Measurements from ENCODE around the gene HS2ST1. TPM values are rescaled to one million over a fixed set of nuclear protein-coding genes. Genes with fewer than 3 reads are reported as not detected.

The HS2ST1 gene
- total RNA-seq, 2 donors from 2014 or later: 11.5 to 11.7 TPM

DNA sequence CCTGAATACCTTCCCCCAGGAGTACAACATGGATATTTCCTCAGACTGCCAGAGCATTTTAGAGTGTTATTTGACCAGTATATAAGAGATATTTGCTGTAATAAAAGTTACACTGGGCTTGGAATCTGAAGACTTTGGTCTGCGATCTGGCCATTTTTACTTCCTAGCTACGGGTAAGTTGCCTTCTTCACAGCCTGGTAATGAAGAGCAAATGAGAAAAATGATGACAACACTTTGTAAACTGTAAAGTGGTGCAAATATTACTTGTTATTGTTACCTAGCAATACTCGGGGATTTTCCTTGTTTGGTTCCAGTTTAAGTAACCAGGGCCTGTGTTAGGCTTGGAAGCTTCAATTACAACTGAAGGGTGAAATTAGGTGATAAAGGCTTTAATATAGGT is 233.4 kb downstream of the HS2ST1 start:
- intact Hi-C loops (cut with DNase I): no loop called here
- no peak overlapping the region for H3K27ac ChIP-seq
- 80% methylated on average over 3 of the region's 3 CpGs for WGBS
- H3K9me3 ChIP-seq: no peaks in the 10 kb centered on the region
- no peaks in the 10 kb centered on the region for H3K36me3 ChIP-seq
- H3K4me1 ChIP-seq (replicated peaks): no peaks in the 10 kb centered on the region
- TF ChIP-seq POLR2AphosphoS5 (IDR thresholded peaks at IDR 0.05) (no peak), POLR2A (IDR thresholded peaks at IDR 0.05) (no peak), CTCF (IDR thresholded peaks at IDR 0.05) (no peak)
- no peak for DNase-seq (ENCODE audit: low spot score)
- H3K27me3 ChIP-seq (replicated peaks; ENCODE audit: insufficient read depth): no peaks in the 10 kb centered on the region
- H3K4me3 ChIP-seq: no peak overlapping the region

DNA sequence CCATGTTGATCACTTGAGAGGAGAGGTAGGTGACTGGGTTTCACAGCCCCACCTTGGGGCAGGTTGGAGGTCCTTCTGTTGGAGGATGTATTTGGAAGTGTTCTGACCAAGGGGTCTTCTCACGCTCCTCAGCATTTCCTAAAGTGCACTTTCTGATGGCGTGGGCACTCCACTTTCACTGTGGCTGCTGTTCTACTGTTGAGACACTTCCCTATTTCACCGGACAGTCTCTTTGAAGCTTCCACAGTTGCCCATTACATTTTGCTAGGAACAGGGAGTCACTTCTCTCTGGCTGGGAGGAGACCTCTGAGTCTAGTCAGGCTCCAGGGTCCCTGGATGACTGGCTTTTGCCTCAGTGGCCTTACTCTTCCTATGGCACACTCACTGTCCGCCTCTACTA is 234.2 kb downstream of the HS2ST1 start:
- H3K27me3 ChIP-seq (replicated peaks; ENCODE audit: insufficient read depth): no peaks in the 10 kb centered on the region
- no peaks in the 10 kb centered on the region for H3K36me3 ChIP-seq
- H3K4me1 ChIP-seq (replicated peaks): no peaks in the 10 kb centered on the region
- TF ChIP-seq POLR2AphosphoS5 (IDR thresholded peaks at IDR 0.05) (no peak), CTCF (IDR thresholded peaks at IDR 0.05) (no peak), POLR2A (IDR thresholded peaks at IDR 0.05) (no peak)
- intact Hi-C loops (cut with DNase I): no loop called here
- H3K4me3 ChIP-seq: no peak overlapping the region
- H3K27ac ChIP-seq: peak overlapping the region in 1 of 2 donors; percentile 20
- DNase-seq (ENCODE audit: low spot score): no peak
- no peaks in the 10 kb centered on the region for H3K9me3 ChIP-seq
- 83% methylated on average over 4 of the region's 4 CpGs for WGBS

DNA sequence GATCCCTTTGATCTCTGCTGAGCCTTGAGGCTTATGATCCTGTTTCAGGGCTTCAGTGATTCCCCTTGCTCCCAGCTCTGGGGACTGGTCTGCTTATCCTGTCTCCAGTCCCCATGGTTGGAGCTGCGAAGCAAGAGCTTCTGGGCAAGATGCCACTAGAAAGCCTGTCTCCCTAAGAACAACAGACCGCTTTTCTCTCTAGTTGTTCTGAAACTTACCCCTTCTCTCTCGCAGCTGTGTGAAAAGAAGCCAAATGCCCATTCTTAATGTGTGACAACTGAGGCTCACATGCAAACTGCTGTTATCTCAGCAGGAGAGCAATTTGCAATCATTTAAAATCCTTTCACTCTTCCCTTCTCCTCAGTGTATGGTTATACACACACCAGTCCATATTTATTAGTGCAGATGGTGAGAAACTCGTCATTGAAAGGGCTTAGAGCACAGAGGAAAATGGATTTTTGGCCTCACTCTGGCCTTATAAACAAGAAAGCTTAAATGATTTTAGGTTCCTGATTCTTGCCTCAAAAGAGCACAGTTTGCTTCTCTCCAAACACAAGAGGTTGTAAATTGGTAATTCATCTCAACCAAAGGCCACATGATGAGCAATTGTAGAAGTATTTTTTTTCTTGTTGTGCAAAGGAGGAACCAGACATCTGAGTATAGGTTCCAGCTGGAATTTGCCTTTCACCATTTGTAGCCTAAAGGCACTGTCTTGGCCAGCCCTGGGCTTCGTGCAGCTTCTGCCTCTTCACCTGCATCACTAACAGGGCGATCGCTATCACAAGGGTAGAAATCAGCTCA is 235.0 kb downstream of the HS2ST1 start:
- no peaks in the 10 kb centered on the region for H3K27me3 ChIP-seq (replicated peaks; ENCODE audit: insufficient read depth)
- no peaks in the 10 kb centered on the region for H3K4me1 ChIP-seq (replicated peaks)
- WGBS: 39% methylated on average over 7 of the region's 7 CpGs
- no peaks in the 10 kb centered on the region for H3K36me3 ChIP-seq
- intact Hi-C loops (cut with DNase I): loop anchor here (10.0 kb wide), 1 partner anchor 805 kb away; no protein-coding TSS in a partner anchor
- TF ChIP-seq POLR2A (IDR thresholded peaks at IDR 0.05) (no peak), POLR2AphosphoS5 (IDR thresholded peaks at IDR 0.05) (no peak), CTCF (IDR thresholded peaks at IDR 0.05) (no peak)
- H3K27ac ChIP-seq: peak overlapping the region in 1 of 2 donors; percentile 20
- DNase-seq (ENCODE audit: low spot score): no peak
- H3K9me3 ChIP-seq: no peaks in the 10 kb centered on the region
- H3K4me3 ChIP-seq: no peak overlapping the region

- Histone ChIP-seq H3K9me3 (no peaks in the 10 kb centered on the region), H3K4me3 (no peak overlapping the region), H3K36me3 (no peaks in the 10 kb centered on the region), H3K27ac (no peak overlapping the region), H3K4me1 (replicated peaks) (no peaks in the 10 kb centered on the region), H3K27me3 (replicated peaks; ENCODE audit: insufficient read depth) (no peaks in the 10 kb centered on the region)
- 48% methylated on average over 1 of the region's 1 CpG for WGBS
- intact Hi-C loops (cut with DNase I): loop anchor here (10.0 kb wide), 1 partner anchor 805 kb away; no protein-coding TSS in a partner anchor
- DNase-seq (ENCODE audit: low spot score): no peak
- no peak for TF ChIP-seq POLR2AphosphoS5 (IDR thresholded peaks at IDR 0.05)
These were observed 235.7 kb downstream of the HS2ST1 start for GRCh38 chr1:87150143-87150542.

DNA sequence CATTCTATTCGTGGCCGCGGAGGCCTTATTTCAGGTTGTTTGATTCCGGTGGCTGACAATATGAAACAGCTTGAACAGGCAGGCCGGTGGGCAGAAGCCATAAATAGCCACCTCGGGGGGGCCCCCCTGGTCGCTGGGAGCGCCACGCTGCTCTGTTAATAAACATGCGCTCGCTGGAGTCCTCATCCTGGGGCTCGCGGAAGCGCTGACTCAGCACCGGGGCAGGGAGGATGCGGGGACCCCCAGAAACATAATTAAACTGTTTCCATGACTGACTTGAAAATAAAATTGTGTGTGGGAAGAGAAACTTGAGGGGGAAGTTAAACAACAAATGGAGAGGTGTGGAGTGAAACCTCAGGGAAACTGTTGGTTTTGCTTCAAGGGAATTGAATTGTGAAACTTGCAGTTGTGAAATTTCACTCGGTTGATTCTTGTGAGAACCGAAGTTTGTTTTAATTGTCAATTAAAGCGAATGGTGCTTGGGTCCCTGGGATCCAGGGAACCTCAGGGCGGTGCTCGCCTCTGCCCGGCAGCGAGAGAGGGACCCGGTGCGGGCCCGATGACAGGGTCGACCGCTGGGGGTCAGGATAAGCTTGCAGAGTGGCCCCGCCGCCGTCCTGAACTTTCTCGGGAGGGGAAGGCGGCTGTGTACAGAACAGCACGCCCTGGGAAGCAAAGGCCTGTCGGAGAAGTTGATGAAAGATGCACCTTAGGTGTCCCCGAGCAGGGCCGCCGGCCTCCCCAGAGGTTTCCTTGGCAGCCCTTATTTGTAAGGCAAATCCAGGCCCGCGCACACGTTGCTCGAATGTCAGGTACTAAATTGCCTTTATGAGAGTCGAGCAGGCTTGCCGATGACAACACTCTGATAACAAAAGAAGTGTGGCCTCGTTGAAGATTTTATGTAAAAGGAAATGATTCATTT is 237.3 kb downstream of the HS2ST1 start:
- Histone ChIP-seq H3K27ac (peak overlapping the region in 1 of 2 donors; percentile 43), H3K27me3 (replicated peaks; ENCODE audit: insufficient read depth) (no peaks in the 10 kb centered on the region), H3K4me3 (no peak overlapping the region), H3K9me3 (no peaks in the 10 kb centered on the region), H3K4me1 (replicated peaks) (no peaks in the 10 kb centered on the region), H3K36me3 (no peaks in the 10 kb centered on the region)
- no peak for TF ChIP-seq POLR2AphosphoS5 (IDR thresholded peaks at IDR 0.05)
- TF ChIP-seq CTCF (IDR thresholded peaks at IDR 0.05): peak in 3 of 4 experiments; percentile 24 to 41 (median 38)
- TF ChIP-seq POLR2A (IDR thresholded peaks at IDR 0.05): no peak
- DNase-seq (ENCODE audit: low spot score): peak; percentile 8
- 27% methylated on average over 45 of the region's 45 CpGs for WGBS
- intact Hi-C loops (cut with DNase I): loop anchor here (10.0 kb wide), 1 partner anchor 803 kb away; no protein-coding TSS in a partner anchor
